Gastroesophageal sphincter (tissue), 3 donors: ENCODE results near the gene KIRREL1.

Experiments
- CTCF ChIP-seq, 4 experiments: fragments of 200-600 bp in 2 of 4; fragments of 450-650 bp in 2 of 4; sonication (generic) in 1 of 4; IDR thresholded peaks; one replicate each; pipeline ENCODE4 v1.5.1; 2017 to 2019; ENCODE audit warnings: antibody characterized with exemption in 4 of 4, mild to moderate bottlenecking in 2 of 4, moderate library complexity in 2 of 4
- EP300 ChIP-seq: sonication (generic); formaldehyde crosslinking; IDR thresholded peaks from one replicate; pipeline ENCODE4 v1.6.1; 2017; ENCODE audit warnings: antibody characterized with exemption, mild to moderate bottlenecking
- POLR2A ChIP-seq, 2 donors: fragments of 450-650 bp; IDR thresholded peaks; one replicate each; pipeline ENCODE4 v1.6.1; 2017; ENCODE audit warnings: antibody characterized with exemption in 2 of 2, mild to moderate bottlenecking in 2 of 2, moderate library complexity in 1 of 2
- POLR2AphosphoS5 ChIP-seq: sonication (generic); formaldehyde crosslinking; IDR thresholded peaks from one replicate; pipeline ENCODE4 v1.6.1; 2017; ENCODE audit warnings: antibody characterized with exemption

GRCh38 chr1:157955221-157955620 is 38.2 kb upstream of the KIRREL1 start:
- TF ChIP-seq POLR2A (IDR thresholded peaks at IDR 0.05) = no peak
- TF ChIP-seq CTCF (IDR thresholded peaks at IDR 0.05) = no peak
- no peak for TF ChIP-seq POLR2AphosphoS5
- TF ChIP-seq EP300 = no peak
